ENCODE data around the gene KIAA1586. TPM values are rescaled to one million over a fixed set of nuclear protein-coding genes. Genes with fewer than 3 reads are reported as not detected.
A peak's percentile ranks its signal among the peaks of the same experiment; 100 is the strongest.

The KIAA1586 gene
- total and polyA plus RNA-seq, 2 of the 13 experiments (the other 11 are each of a cell fraction or from before 2014, with no cell fraction given): 5.5 to 16.9 TPM

DNA sequence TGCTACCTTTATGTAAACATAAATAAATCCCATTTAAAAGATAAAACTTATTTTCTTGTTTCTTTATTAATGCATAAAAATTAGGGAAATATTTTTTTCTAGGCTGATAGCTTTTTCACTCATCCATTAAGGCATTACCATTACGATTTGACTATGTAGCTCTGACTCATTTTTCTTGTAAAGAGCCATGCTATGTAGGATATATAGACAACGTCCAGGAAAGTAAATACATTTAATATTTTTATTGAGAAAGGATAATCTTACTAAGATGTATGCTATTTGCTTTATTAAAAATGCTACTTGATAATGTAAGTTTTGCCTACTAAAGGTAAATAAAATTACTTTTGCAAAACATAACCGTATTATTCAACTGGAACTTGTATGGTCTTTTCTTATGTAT lies 19.2 kb upstream of the KIAA1586 start:
- Histone ChIP-seq H3K4me1 (ENCODE audit: insufficient read depth, low read length) (0 out of 2 replicates have a peak, but pooled peaks cover 5% of the 10 kb centered on the region), H3K4me2 (ENCODE audit: low read depth, low read length) (no peak overlapping the region), H3K27ac (ENCODE audit: extremely low read length, insufficient read depth, low read length) (no peak overlapping the region), H3K36me3 (replicated peaks in 1 of 2; ENCODE audit: control insufficient read depth in 1 of 2, insufficient read depth in 2 of 2, low read length in 2 of 2) (no peaks in the 10 kb centered on the region), H2AFZ (ENCODE audit: low read length) (no peak overlapping the region), H3K27me3 (ENCODE audit: control insufficient read depth in 1 of 2, insufficient read depth in 2 of 2, low read length in 2 of 2) (peaks cover 0 to 5% of the 10 kb centered on the region in 2 experiments; a peak in 1 of 5 replicates), H4K20me1 (ENCODE audit: insufficient read depth, low read length) (no peaks in the 10 kb centered on the region), H3K79me2 (ENCODE audit: insufficient read depth, low read length) (no peaks in the 10 kb centered on the region), H3K9ac (ENCODE audit: insufficient read depth, low read depth, low read length) (no peak overlapping the region), H3K9me3 (ENCODE audit: low read length) (peaks cover 8% of the 10 kb centered on the region), H3K4me3 (replicated peaks in 1 of 3; ENCODE audit: insufficient read depth in 1 of 3, low read depth in 2 of 3, low read length in 3 of 3) (no peak overlapping the region)
- ChIA-PET POLR2A (no interaction called here), CTCF (ENCODE audit: low intra/inter-chr PET ratio, low total read pairs) (no interaction called here)
- 14% methylated on average over 3 of the region's 3 CpGs for WGBS (ENCODE audit: low lambda C conversion rate)
- no peak for FAIRE-seq
- no peak for ATAC-seq
- no peak for TF ChIP-seq NKX3-1 (CRISPR knock-in tag; IDR thresholded peaks at IDR 0.05)
- TF ChIP-seq ETV5 (CRISPR knock-in tag; IDR thresholded peaks at IDR 0.05; ENCODE audit: borderline replicate concordance): no peak
- TF ChIP-seq NR2F1 (CRISPR knock-in tag; IDR thresholded peaks at IDR 0.05): no peak
- in situ Hi-C loops (cut with HindIII; ENCODE audit: extremely low pct_ligation_motif_present, low pct_unique_long_range_greater_than_20kb): loop anchor here (25.0 kb wide), 1 partner anchor 285 kb away; the partner anchor contains the start of gene PRIM2
- DNase-seq (ENCODE audit: low spot score): no peak
- BruUV-seq (replicated peaks): no TSS peak
- intact Hi-C loops (cut with micrococcal nuclease; ENCODE audit: unreplicated experiment): loop anchor here (10.0 kb wide), 1 partner anchor 288 kb away; the partner anchor contains the start of gene PRIM2

DNA sequence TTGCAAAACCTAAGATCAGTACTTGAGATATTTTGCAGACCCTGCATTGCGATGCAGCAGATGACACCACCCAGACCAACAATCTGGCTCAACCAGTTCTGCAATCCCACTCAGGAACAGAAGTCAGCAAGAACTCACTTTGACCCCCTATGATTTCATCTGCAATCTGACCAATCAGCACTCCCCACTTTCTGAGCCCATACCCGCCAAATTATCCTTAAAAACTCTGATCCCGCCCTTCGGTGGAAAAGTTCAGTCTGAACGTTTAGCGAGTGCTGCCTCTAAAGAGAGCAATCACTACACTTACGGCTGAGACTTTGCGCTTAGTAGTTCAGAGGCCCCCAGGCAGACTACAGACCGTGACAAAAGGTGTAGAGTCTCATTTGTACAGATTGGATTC lies 17.3 kb upstream of the KIAA1586 start:
- no peak overlapping the region for H3K9ac ChIP-seq (ENCODE audit: insufficient read depth, low read depth, low read length)
- H3K4me2 ChIP-seq (ENCODE audit: low read depth, low read length): peak overlapping the region; percentile 16; the same call in 1 of the 2 replicates
- no peaks in the 10 kb centered on the region for H3K79me2 ChIP-seq (ENCODE audit: insufficient read depth, low read length)
- peaks cover 0 to 5% of the 10 kb centered on the region in 2 experiments; a peak in 1 of 5 replicates for H3K27me3 ChIP-seq (ENCODE audit: control insufficient read depth in 1 of 2, insufficient read depth in 2 of 2, low read length in 2 of 2)
- H2AFZ ChIP-seq (ENCODE audit: low read length): no peak overlapping the region
- ATAC-seq (peak; percentile 80), DNase-seq (ENCODE audit: low spot score) (no peak), FAIRE-seq (no peak)
- 42% methylated on average over 9 of the region's 9 CpGs for WGBS (ENCODE audit: low lambda C conversion rate)
- in situ Hi-C loops (cut with HindIII; ENCODE audit: extremely low pct_ligation_motif_present, low pct_unique_long_range_greater_than_20kb): loop anchor here (25.0 kb wide), 1 partner anchor 283 kb away; the partner anchor contains the start of gene PRIM2
- peaks cover 5% of the 10 kb centered on the region for H3K9me3 ChIP-seq (ENCODE audit: low read length)
- intact Hi-C loops (cut with micrococcal nuclease; ENCODE audit: unreplicated experiment): loop anchor here (10.0 kb wide), 1 partner anchor 286 kb away; the partner anchor contains the start of gene PRIM2
- no peaks in the 10 kb centered on the region for H3K36me3 ChIP-seq (replicated peaks in 1 of 2; ENCODE audit: control insufficient read depth in 1 of 2, insufficient read depth in 2 of 2, low read length in 2 of 2)
- POLR2A ChIA-PET: no interaction called here
- TF ChIP-seq EP300 (IDR thresholded peaks at IDR 0.05; ENCODE audit: low read depth in 2 of 2, low read length in 2 of 2) (no peak), EP300 (CRISPR knock-in tag; IDR thresholded peaks at IDR 0.05; ENCODE audit: borderline replicate concordance) (no peak), RFX3 (CRISPR knock-in tag; IDR thresholded peaks at IDR 0.05) (no peak)
- TF ChIP-seq, protein P1, sequence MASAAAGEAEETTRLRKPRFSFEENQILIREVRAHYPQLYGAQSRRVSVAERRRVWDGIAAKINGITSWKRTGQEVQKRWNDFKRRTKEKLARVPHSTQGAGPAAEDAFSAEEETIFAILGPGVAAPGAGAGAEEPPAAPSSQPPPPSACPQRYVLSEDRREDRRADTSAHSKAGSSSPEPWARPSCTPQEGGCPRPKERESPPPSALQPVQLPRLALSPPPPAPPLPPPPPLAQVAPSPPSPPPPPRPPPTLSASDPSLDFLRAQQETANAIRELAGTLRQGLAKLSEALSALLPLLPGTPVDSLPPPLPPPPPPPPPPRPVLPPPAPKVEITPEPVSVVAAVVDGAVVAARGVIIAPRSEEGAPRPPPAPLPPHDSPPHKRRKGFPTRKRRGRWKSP (CRISPR knock-in tag; IDR thresholded peaks at IDR 0.05): 0 out of 2 replicates have a peak, but pooled peaks have one; percentile 32
- H3K27ac ChIP-seq (ENCODE audit: extremely low read length, insufficient read depth, low read length): no peak overlapping the region
- CTCF ChIA-PET (ENCODE audit: low intra/inter-chr PET ratio, low total read pairs): no interaction called here
- H3K4me1 ChIP-seq (ENCODE audit: insufficient read depth, low read length): 0 out of 2 replicates have a peak, but pooled peaks cover 5% of the 10 kb centered on the region
- no peaks in the 10 kb centered on the region for H4K20me1 ChIP-seq (ENCODE audit: insufficient read depth, low read length)
- no peak overlapping the region for H3K4me3 ChIP-seq (replicated peaks in 1 of 3; ENCODE audit: insufficient read depth in 1 of 3, low read depth in 2 of 3, low read length in 3 of 3)
- no TSS peak for BruUV-seq (replicated peaks)
